ENCODE measurements around the gene DLG2.

DNA sequence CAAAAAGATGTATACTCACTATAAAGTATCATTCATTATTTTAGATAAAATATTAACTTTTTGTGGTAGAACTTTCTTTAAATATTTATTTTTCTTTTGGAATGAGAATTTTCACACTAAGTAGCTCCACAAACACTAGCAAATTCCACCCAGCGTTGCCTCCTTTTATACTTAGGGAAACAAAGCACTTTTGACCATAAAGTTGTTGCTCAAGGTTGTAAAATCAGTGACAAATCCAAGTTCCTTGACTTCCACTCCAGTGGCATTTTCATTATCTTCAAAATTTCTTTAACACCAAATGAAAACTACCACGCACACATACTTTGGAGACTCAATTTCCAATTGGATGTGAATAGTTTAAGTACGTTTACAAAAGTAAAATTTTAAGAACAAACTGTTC, 431.2 kb downstream of the DLG2 start:
- TF ChIP-seq, protein P1, sequence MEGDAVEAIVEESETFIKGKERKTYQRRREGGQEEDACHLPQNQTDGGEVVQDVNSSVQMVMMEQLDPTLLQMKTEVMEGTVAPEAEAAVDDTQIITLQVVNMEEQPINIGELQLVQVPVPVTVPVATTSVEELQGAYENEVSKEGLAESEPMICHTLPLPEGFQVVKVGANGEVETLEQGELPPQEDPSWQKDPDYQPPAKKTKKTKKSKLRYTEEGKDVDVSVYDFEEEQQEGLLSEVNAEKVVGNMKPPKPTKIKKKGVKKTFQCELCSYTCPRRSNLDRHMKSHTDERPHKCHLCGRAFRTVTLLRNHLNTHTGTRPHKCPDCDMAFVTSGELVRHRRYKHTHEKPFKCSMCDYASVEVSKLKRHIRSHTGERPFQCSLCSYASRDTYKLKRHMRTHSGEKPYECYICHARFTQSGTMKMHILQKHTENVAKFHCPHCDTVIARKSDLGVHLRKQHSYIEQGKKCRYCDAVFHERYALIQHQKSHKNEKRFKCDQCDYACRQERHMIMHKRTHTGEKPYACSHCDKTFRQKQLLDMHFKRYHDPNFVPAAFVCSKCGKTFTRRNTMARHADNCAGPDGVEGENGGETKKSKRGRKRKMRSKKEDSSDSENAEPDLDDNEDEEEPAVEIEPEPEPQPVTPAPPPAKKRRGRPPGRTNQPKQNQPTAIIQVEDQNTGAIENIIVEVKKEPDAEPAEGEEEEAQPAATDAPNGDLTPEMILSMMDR (IDR thresholded peaks at IDR 0.05 in 4 of 5, conservative IDR thresholded peaks at IDR 0.05 in 1 of 5): no peak
- no peak for TF ChIP-seq POLR2A (IDR thresholded peaks at IDR 0.05)
